Fibroblast of gingiva (primary cell): ENCODE measurements around the gene RBM19.

ENCODE experiments used
- DNase-seq: peaks from one replicate; pipeline ENCODE4 v3.0.0-alpha.2; 2011; ENCODE audit warnings: low read depth

The RBM19 gene

DNA sequence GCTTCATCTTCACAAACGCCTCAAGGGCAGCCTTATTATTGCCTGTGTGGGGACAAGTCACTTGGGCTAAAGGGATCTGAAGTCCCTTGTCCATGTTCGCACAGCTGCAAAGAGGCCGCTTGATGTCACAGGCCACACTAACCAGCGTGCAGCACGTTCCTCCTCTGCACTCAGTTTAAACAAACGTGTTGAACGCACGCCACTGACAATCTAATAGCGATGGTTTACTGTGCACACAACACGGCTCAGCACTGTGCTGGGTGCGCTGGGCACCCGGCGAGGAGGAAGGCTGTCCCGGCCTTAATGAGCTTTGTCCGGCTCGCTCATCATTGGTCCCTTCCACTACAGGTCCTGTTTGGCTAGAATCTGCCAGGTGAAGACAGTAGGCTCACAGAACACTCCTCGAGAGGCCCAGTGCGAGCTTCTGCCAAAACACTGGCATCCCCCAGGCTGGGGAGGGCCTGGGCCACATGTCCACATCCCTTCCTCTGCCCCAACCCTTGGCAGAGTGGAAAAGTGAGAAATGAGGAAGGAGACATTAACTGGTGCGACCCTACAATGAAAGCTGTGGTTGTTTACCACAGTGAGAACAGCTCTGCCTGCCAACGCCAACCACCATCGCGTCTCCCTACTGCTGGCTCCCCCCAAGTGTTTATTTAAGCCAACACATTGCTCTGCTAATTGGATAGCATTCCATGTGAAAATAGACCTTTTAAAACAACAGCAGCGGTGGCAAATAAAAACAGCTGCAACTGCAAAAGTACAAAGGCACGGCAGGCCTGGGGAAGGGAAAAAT is 113.2 kb downstream of the RBM19 start:
- DNase-seq, result no peak

DNA sequence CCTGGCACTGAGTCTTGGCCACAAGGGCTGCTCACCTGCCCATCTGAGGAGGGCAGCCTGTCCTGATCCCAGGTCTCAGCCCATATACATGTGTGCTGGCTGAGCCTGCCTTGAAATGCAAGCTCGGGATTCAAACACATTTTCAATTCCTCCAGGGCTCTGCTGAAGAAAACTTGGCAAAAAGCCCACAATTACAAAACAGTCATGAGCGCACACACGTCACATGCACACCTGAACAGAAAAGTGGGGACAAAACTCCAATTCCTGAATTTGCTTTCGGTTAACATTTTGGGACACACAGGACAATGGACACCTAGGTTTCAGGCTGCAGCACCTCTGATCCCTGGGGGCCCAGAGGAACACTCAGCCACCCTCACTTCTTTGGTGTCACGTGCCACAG is 113.9 kb downstream of the RBM19 start:
- no peak for DNase-seq

DNA sequence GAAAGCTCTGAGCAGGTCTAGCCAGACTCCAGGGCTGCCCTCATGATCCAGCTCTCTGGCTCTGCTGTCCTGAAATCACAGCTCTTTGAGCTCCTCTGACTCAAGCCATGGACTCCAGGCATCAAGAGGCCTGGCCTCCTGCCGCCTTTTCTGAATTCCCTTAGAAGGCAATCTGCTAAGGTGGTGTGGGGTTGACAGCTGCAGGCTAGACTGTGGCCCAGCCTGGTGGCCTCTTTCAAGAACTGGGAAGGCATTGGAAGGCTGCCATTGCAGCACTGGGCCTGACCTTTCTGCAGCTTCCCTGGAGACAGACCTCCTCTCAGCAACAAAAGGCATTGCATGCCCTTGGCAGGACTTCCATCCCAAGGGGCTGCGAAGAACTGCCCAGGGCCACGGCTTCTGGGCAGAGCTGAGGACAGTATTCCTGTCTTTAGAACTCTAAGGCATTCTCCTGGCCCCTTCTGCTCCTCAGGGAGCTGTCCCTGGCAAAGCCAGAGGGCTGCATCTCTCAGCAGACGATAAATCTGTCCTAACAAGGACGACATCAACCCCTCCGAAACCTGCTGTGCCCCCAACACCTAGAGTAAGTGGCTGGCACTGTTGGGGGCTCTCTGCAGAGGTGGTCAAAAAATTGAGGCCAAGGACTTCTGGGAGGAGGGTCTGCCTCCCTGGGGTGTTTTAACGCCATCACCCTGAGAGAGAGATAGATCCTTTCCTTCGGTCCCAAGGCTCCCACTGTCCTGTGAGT is 115.6 kb downstream of the RBM19 start:
- DNase-seq, result peak; percentile 91

DNA sequence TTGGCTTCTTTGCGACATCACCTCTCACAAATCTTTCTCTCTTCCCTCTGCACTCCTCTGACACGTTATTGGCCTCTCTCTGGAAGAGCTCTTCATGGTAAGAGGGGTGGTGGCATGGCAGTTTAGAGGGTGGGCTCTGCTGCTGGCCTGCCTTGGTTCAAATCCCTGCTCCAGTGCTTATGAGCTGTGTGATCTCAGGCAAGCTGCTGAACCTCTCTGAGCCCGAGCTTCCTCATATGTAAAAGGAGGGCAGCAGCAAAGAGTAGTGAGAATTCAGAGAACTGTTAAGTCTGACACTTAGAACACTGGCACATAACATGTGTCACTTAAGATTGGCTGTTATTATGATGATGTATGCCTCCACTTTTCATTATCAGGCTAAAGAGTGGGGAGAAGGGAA is 118.3 kb downstream of the RBM19 start:
- no peak for DNase-seq

DNA sequence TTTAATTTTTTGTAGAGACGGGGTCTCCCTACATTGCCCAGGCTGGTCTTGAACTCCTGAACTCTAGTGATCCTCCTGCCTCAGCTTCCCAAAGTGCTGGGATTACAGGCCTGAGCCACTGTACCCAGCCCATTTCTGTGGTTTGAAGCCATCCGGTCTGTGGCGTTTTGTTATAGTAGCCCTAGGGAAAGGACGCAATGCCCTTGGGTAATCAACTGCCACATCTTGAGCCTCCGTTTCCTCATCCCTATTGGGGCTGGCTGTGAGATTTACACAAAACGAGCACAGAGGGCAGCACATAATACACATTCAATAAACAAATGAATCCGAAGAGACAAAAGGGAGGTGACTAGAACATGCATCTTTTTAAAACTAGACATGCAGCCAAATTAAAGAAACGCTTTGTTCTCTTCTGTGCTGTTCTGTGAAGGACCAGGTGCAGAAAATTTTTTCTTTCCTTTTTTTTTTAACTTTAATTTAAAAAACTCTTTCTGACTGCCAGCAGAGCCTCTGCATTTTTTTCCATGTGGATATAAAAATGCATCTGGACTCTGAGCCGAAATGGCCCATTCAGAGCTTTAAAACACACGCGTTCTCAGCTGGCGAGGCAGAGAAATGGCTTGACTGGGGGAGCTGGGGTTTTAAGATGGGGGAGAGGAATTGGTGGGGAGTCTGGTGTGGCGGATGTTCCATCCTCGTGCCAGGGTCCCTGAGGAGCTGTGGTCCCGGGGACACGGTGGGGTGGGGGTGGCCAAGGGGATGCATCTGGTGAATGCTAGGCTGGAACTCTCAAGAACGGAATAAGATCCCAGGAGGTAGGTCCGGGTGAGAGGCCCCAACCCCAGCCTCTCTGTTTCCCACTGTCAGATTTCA is 119.0 kb downstream of the RBM19 start:
- DNase-seq, result no peak

DNA sequence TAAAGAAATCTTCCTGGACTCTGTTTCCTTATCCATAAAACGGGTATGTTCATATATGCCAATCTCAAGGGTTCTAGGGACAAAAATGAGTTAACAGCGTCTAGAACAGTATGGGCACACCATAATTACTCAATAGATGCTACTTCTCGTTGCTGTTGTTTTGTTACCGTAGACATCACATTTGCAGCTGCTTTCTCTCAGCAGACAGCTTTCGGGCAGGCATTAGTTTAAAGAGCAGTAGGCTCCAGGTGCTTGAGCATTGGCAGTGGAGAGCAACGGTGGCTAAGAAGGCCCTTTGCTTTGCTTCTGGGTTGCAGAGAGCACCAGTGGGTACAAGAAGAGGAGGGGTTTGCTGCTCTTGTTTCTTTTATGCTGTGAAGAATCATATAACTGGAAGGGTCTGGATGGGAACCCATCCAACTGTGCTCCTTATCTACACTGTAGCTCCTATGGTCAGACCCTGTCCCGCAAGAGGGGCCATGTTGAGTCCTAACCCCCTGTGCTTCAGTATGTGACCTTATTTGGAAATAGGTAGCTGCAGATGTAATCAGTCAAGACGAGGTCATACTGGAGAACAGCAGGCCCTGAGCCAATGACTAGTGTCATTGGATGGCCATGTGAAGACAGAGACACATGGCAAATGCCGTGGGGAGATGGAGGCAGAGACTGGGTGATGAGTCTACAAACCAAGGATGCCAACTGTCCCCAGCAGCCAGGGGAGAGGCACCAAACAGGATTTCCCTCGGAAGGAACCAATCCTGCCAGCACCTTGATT is 120.0 kb downstream of the RBM19 start:
- no peak for DNase-seq

DNA sequence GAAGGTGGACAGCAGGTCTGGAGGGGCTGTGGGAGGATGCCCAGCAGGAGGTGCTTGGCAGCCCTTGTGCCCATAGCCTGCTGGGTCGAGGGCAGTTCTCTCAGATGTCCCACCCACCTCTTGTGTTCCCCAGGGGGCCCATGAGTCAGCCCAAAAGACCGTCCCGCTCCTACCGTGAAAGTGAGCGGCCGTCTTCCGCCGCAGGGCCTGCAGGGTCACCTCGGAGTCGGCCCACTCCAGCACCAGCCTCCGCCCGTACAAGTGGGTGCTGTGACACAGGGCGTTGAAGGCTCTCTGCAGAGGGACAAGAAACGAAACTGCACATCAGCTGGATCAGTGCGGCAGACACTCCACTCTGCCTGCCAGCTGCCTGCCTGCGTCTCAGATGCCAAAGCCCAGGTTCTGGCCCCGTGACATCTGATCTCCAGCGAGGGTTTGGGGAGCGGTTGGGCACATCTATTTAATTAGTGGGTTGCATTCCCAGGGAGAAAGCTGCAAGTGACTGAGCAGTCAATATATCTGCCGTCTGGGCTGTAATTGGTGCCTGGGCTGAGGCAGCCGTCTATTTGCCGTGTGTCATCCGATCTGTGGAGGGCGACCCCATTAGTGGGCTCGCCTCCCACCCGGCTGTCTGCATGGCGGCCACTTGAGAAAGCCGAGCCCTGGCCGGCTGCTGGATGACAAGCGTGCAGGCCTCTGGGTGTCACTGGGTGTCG is 121.5 kb downstream of the RBM19 start:
- DNase-seq, result no peak

DNA sequence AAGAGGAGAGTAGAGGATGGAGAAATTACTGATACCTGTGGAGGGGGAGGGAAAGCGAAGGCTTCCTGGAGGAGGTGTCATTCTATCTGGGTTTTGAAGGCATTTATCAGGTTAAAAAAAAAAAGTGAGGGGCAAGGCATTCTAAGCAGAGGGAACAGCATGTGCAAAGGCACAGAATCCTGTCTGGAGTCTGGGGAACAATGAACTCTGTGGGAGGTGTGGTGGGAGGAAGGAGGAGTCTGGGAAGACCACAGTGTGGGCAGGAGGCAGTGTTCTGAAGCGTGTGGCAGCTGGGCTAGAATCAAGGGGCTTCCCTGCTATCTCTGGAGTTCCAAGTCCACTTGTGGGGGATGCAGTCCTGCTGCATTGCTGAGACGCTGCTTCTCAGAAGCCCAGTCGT is 123.4 kb downstream of the RBM19 start:
- DNase-seq, result no peak

DNA sequence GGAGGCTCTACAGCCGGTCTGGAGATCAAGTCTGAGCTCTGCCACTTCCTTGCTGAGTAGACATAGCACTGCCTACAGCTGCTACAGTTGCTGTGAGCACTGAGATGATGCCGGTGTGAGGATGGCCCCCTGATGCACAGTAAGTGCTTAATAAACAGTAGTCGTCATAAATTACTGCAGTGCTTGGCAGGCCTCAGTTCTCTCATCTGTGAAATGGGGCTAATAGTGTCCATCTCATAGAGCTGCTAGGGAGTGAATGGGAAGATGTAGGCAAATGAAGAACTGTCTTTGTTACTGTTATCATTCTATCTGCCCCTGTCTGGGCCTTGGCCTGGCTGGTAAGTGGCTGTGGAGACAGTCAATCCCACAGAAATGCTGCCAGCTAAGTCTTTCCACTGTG is 124.3 kb downstream of the RBM19 start:
- DNase-seq, result no peak

DNA sequence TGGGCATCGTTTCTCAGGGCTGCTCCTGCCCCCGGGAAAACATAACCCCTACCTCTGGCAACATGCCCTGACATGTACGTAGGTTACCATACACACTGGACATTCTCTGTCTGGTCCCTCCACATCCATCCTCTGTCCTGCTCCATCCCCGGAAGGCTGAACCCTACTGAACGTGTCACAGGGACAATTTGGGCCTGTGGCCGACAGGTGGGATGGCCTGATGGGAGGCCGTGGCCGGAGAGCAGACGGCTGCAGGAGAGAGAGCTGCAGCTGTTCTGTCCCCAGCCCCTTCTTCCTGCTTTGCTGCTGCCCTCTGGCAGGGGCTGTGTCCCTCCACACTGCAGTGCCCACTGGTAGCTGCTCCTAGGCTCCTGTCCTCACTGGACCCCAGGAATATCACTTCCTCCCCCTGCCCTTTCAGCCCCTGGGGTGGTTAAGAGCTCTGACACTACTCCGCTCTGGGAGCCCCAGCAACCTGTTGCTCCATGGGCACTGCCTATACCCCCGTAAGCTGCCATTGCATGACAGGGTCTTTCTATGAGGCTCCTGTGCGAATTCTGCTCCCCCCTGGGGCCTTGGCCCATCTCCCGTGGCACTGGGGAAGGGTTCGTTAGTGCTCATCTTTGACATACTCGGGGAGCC is 125.6 kb downstream of the RBM19 start:
- DNase-seq, result no peak

DNA sequence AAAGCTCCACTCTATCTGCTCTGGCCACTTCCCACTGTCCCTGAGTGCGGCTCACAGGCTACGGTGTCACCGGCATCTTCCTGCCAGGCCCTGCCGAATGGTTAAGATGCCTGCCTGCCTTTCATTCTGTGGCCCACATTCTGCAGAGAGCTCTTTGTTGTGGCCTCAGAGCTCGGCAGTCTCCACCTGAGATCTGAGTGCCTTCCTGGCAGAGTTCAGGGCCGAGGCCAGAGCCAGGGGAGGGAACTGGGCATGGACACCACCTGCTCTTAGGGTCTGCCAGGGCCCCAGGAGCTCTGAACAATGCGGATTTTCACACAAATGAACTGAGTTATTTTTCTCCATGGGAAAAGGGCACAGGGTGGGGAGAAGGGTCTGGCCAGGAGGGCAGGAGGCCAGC is 127.2 kb downstream of the RBM19 start:
- DNase-seq, result no peak

DNA sequence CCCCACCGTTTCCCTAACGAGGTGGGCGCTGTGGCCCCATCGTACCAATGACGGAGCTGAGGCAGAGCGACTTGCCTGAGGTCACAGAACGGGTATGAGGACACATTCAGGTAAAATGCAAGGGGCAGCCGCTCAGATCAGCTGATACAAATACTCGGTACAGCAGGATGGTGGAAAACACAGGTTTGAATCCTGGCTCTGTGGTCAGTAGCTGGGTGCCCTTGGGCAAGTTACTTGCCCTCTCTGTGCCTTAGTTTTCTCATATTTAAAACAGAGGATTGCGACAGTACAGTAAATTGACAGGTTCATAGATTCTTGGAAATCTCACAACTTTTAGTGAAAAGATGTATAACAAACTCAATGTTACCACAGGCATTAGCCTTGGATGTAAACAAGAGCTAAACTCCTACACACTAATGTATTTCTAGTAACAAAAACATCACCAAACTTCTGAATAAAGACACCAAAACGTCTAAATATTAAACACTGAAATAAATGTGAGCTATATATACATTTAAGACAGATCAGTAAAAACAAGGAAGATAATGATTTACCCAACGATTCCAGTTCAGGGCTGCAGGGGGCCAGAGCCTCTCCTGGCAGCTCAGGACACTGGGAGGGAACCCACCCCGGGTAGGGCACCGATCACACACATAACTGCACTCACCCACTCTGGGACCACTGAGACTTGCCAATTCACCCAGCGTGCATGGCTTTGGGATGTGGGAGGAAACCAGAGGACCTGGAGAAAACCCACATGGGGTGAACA is 128.4 kb downstream of the RBM19 start:
- no peak for DNase-seq

DNA sequence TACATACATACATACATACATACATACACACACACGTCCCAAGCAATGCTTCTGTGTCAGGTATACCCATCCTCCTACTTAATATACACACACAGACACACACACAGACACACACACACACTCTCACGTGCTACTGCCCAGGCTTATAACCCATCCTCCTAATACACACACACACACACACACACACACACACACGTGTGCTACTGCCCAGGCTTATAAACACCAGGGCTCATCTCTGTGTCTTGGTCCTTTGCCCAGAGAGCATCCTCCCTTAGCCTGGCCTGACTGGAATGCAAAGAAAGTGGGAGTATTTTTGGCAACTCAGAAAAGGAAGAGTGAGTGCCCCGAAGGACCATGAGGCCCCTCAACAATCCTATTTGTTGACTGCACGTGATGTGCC is 129.0 kb downstream of the RBM19 start:
- DNase-seq, result peak; percentile 33

DNA sequence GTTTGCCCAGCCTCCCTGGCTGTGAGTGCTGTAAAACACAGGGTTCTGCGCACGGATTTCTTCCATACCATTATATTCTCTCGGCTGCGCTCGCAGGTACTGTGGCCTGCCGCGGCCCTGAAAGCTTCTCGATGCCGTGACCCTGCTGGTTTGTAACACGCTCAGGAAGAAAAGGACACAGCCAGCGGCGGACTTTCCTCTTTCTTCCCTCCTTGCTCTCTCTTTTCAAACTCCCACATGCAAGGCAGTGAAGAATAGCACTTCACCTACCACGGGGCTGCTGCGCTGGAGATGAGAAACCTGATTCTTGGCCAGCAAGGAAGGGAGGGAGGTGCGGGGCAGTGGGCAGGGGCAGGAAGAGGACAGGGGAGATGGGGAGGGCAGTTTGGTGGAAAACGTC is 130.2 kb downstream of the RBM19 start:
- no peak for DNase-seq

DNA sequence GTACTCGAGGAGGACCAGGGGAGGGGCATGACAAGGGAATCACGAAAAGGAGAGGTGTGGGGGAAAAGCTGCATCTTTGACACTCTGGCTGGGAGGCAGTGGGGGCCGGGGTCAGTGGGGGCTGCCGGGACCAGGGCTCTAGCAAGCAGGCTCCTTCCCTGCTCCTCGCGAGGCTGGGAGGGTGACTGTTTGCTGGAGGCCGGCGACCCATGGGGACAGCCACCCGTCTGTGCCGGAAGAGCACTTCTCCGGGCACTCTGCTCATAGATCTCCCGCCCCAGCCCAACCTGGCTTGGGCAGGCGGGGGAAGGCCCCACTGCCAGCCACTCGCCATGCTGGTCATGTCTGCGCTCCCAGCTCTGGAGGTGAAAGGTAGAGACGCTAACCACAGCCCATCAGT is 130.7 kb downstream of the RBM19 start:
- DNase-seq, result no peak

DNA sequence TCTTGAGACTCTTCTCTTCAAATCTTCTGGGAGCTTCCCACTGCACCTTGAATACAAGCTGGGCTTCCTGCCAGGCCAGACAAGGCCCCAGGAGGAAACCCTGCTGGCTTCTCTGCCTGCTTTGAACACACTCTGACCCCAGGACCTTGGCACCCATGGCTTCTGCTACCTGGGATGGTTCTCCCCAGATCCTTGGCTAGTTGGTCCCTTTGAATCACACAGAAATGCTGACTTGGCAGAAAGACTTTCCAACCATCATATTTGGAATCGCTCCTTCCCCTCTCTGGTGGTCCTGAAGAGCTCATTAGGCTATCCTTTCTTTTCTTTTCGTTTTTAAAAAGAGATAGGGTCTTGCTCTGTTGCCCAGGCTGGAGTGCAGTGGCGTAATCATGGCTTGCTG is 132.7 kb downstream of the RBM19 start:
- no peak for DNase-seq

DNA sequence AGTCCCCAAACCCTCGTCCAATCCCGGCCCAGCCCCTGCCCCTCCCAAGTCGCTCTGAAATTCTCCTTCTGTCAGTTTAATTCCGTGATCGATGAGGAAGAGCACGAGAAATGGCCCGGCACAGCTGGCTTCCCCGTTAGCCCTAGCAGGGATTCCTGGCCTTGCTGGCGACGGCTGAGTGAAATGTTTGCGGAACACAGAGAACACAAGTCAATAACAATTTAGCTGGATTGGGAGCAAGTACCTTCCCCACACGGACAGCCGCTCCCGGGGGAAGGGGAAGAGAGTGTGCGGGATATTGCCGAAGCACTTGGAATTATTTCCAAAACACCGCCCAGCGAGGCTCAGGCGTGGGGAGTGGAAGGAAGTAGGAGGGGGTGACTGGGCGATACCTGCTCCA is 134.6 kb downstream of the RBM19 start:
- no peak for DNase-seq

DNA sequence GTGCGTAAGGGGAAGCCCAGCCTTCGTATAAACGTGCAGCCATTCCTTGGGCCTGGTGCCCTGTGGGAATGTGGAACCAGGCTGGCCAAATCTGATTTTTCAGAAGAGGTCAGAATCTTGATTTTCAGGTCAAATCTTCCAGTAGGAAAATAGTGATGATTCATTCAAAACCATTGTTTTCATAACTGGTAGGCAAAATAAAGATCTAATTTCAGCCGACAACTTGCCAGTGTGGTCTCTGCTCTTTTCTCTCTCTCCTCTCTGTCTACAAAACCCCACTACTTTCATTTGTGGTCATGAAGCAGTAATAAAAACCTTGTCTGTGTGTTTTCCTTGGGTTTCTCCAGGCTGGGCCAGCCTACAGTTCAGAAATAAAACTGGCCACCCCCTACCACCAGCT is 135.1 kb downstream of the RBM19 start:
- DNase-seq, result peak; percentile 54

DNA sequence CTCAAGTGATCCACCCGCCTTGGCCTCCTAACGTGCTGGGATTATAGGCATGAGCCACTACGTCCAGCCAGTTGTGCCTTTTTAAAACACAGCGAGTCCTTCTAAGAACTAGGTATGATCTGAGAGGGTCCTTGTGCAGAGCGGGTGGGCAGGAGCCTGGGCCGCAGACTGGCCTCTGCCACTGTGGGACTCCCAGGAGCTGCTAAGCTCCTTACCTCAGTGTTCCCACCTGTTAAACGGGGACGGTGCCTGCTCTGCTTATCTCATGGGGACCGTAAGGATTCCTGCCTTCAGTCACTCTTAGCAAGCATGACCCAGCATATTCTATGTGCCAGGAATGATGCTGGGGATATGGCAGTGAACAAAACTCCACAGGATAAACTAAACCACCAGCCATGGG is 136.9 kb downstream of the RBM19 start:
- no peak for DNase-seq

DNA sequence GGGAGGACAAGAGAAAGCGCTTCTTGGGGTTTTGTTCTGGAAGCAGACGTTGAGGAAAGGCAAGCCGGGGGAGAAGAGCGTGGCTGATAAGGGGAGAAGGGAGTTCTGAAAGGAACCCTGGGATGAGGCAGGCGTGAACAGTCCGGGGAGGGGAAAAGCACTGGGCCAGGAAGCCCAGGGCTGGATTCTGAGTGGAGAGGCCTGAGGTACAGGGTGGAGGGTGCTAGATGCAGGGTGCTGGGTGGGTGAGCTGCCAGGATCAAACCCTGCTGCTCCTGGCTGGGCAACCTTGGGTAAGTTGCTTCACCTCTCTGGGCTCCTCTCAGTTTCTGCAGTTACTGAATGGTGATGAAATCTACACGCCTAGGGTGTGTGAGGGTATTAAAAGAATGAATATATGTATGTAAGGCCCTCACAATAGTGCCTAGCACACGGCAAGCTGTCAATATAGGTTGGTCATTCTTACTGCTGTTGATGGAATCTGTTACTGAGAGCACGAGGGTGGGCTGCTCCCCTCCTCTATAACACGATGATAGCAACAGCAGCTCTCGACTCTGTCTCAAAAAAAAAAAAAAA is 138.5 kb downstream of the RBM19 start:
- no peak for DNase-seq
